Activated CD8-positive, alpha-beta memory T cell treated with anti-CD3 and anti-CD28 coated beads, Interleukin-2, amount 50 U/mL, for 4 hours (primary cell): ENCODE results near the gene ZNF217.
"Not testable (repeated sequence)": the region's sequence is repeated elsewhere in the genome, so short reads cannot be mapped to it uniquely, and the experiment has no call there.

Experiments used
- DNase-seq: peaks from one replicate; pipeline ENCODE4 v3.0.0-alpha.2; 2020

ZNF217 gene

GRCh38 chr20:53621482-53622246 lies 28.0 kb upstream of the ZNF217 start:
- no peak for DNase-seq

GRCh38 chr20:53618490-53619000 lies 24.9 kb upstream of the ZNF217 start:
- not testable (repeated sequence) for DNase-seq

GRCh38 chr20:53617791-53618489 lies 24.3 kb upstream of the ZNF217 start:
- DNase-seq: no peak

DNA sequence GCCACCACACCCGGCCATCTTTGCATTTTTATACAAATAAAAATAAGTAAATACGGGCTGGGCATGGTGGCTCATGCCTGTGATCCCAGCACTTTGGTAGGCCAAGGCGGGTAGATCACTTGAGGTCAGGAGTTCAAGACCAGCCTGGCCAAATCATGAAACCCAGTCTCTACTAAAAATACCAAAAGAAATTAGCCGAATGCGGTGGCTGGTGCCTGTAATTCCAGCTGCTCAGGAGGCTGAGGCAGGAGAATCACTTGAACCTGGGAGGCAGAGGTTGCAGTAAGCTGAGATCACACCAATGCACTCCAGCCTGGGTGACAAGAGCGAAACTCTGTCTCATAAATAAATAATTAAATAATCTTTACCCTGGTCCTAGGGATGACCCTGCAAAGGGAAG lies 22.9 kb upstream of the ZNF217 start:
- DNase-seq: not testable (repeated sequence)

- no peak for DNase-seq
Observed at GRCh38 chr20:53613748-53614147, 20.1 kb upstream of the ZNF217 start.

- not testable (repeated sequence) for DNase-seq
Observed at GRCh38 chr20:53612289-53612688, 18.6 kb upstream of the ZNF217 start.

DNA sequence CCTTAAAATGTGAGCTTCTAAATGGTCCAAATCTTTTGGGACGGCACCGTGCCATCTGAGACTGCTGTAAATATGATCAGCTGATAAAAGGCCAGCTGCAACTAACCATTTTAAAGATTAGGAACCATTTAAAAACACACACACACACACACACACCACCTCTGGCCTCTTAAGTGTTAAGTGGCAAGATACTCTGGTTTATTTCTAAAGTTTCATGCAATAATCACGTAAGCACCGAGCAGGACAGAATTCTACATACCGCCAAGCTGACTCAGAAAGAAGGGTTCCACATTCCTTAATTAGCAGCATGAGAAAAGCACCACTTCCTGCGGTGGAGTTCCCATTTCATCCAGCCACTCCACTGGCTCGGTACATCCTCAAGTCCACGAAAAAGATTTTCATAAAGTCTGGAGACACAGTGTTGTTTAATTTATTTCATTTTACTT lies 17.8 kb upstream of the ZNF217 start:
- no peak for DNase-seq

DNA sequence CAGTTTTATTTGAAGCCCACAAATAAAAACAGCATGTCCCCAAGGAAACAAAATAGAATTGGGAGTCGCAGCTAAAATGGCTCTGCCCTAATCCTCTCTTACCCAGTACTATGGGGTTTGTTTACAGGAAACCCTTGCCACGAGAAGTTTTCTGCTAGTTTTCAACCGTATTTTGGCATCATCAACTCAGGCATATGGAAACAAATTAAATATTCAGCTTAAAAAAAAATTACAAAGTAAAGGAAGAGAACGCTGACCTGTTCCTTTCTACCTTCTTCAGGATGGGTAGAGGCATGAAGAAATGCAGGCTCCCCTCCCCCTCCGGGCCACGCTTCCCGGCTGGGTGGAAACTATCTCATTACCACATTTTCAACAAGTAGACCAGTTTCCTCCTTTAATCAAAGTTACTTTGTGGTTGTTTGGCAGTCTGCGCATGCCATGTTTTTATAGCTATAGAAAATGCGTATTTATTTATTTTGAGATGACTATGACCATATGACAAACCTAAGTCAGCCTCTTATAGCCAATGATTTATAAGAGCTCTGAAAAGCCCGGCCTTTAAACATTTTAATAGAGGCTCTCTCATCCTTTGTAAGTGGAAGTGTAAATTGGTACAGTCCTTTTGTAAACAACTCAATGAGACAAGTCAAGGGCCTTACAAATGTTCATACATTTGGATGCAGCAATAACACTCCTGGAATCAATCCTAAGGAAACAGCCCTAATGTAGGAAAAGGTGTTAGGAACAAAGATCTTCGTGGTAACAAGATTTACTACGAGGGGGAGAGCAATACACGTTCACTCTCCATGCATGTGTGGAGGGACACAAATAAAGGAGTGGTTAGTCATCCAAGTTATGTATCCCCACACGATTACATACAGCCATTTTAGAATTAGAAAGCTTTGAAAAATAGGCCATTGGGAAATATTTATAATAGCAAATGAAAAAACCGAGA lies 16.1 kb upstream of the ZNF217 start:
- DNase-seq: peak; percentile 71

- DNase-seq: no peak
Observed at GRCh38 chr20:53608456-53609452, 15.1 kb upstream of the ZNF217 start.

- no peak for DNase-seq
Observed at GRCh38 chr20:53608071-53608455, 14.4 kb upstream of the ZNF217 start.

- DNase-seq: no peak
Observed at GRCh38 chr20:53606364-53606985, 12.8 kb upstream of the ZNF217 start.

DNA sequence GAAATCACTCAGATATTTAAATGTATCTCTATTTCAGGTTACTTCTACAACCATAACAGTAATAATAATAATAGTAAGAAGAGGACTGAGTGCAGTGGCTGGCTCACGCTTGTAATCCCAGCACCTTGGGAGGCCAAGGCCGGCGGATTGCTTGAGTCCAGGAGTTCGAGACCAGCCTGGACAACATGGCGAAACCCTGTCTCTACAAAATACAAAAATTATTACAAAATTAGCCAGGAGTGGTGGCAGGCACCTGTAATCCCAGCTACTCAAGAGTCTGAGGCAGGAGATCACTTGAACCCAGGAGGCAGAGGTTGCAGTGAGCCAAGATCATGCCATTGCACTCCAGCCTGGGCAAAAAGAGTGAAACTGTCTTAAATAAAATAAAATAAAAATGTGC lies 11.8 kb upstream of the ZNF217 start:
- DNase-seq: not testable (repeated sequence)

- not testable (repeated sequence) for DNase-seq
Observed at GRCh38 chr20:53604846-53605245, 11.2 kb upstream of the ZNF217 start.

DNA sequence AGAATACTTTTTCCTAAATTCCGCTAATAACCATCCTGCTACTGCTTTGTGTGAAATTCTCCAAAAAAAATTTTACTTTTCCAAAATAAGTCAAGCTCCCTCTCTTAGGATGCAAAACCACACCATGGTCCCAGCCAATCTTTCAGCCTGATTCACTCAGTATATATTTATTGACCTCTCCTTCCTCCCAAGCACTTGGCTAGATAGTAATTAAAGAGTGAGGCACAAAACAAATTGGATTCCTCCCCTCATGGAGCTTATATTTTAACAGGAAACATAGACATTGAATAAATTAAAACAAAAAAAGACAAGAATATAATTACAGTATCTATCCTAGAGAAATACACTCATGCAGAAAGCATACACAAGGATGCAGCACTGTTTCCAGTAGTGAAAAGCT lies 9.0 kb upstream of the ZNF217 start:
- DNase-seq: no peak

DNA sequence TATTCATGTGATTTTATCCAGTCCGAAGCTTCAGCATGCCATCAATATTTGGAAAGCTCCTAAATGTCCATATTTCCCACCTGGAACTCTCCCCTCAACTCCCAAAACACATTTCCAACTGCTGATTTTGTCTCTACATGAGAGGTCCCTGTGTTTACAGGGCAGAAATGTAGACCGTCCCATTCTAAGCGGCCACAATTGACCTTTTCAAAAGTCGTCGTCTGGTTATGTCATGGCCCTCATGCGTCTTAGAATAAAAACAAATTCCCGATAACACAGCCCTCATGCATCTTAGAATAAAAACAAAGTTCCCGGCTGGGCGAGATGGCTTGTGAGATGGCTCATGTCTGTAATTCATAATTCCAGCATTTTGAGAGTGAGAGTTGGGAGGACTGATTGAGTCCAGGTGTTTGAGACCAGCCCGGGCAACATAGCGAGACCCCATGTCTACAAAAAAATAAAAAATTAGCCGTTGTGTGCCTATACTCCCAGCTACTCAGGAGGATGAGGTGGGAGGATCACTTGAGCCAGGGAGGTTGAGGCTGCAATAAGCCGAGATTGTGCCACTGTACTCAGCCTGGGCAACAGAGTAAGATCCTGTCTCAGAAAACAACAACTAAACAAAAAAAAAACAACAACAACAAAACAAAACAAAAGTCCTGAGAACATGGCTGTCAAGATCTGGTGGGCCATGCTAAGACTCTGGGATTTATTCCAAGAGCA lies 6.4 kb upstream of the ZNF217 start:
- DNase-seq: no peak

DNA sequence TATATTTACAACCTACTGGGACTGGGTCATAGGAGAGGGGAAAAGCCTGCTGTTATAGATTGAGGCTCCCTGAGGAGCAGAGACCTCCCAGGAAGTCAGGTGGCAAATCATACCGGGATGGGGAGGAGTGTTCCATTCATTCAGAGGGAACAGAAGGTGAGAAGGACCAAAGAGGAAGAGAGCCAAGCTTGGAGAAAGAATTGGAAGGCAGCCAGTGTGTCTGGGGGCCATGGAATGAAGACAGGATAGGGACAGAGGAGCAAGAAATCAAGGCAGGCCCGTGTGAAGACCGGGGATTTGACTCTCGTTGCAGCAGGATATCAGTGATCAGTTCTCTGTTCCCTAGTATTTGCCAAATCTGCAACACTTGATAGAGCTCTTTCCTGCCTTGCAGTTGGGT lies 5.7 kb upstream of the ZNF217 start:
- no peak for DNase-seq

DNA sequence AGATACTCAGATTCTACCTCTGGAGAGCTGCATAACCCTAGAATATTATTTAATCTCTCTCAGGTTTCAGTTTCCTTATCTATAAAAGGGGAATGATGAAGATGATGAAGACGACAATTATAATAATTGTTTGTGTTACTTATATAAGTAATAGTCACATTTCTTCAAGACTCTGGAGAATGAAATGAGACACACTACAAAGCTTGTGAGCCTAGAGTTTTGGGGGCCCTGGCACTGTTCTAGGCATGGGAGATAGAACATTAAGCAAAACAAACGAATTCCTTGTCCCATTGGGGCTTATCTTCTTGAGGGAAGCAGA lies 5.4 kb upstream of the ZNF217 start:
- no peak for DNase-seq

- no peak for DNase-seq
Observed at GRCh38 chr20:53598140-53599043, 4.8 kb upstream of the ZNF217 start.

- DNase-seq: no peak
Observed at GRCh38 chr20:53597521-53598120, 4.0 kb upstream of the ZNF217 start.
